HG03342 (cell line): Measurements from ENCODE around the gene ZC2HC1C.

Experiments
- ATAC-seq: cut with Tn5 transposase; IDR thresholded peaks from one replicate; pipeline ENCODE4 v1.9.1; 2021; ENCODE audit warnings: mild to moderate bottlenecking, moderate library complexity; ENCODE audit not compliant: unreplicated experiment

The ZC2HC1C gene

GRCh38 chr14:75128596-75128990 is 59.2 kb downstream of the ZC2HC1C start:
- ATAC-seq, result no peak
